ENCODE measurements around the gene ALPP. TPM values are rescaled to one million over a fixed set of nuclear protein-coding genes. Genes with fewer than 3 reads are reported as not detected.

The ALPP gene
- total RNA-seq, 1 experiment from 2014 or later, result 0.20 TPM

- no peak overlapping the region for H2AFZ ChIP-seq (ENCODE audit: low read length)
- H4K91ac ChIP-seq (ENCODE audit: insufficient read length, low read depth, low read length), result no peak overlapping the region
- H2BK15ac ChIP-seq (ENCODE audit: low read depth, low read length), result no peak overlapping the region
- H3T11ph ChIP-seq (ENCODE audit: low read length), result no peak overlapping the region
- H3K4me2 ChIP-seq (ENCODE audit: insufficient read depth, insufficient read length, low read length), result no peak overlapping the region
- Mint-ChIP-seq H3K36me3 (ENCODE audit: insufficient read depth in 1 of 3, low read depth in 3 of 3) (peaks cover 0 to 5% (median 3%) of the 10 kb centered on the region in 3 experiments; a peak in 3 of 7 replicates), H3K9me3 (peaks cover 0 to 8% of the 10 kb centered on the region in 2 experiments; a peak in 2 of 5 replicates), H3K4me3 (no peak overlapping the region), H3K27me3 (ENCODE audit: low read depth) (peaks cover 3% of the 10 kb centered on the region; the same call in 1 of the 2 replicates), H3K4me1 (peaks cover 2 to 7% of the 10 kb centered on the region in 2 experiments; a peak in 3 of 4 replicates), H3K27ac (peak overlapping the region in 1 of 3 experiments; percentile 52; a peak in 1 of 7 replicates)
- H2BK20ac ChIP-seq (ENCODE audit: low read depth, low read length, poor library complexity, severe bottlenecking), result no peak overlapping the region
- no peaks in the 10 kb centered on the region for H3K27me3 ChIP-seq (ENCODE audit: insufficient read depth, low read length)
- no peak overlapping the region for H3K14ac ChIP-seq (ENCODE audit: insufficient read depth, low read length)
- peak; percentile 25 for DNase-seq
- no peak overlapping the region for H3K27ac ChIP-seq (ENCODE audit: insufficient read length, low read depth, low read length)
- no peaks in the 10 kb centered on the region for H3K23me2 ChIP-seq (ENCODE audit: insufficient read length, low read depth, low read length, poor library complexity, severe bottlenecking)
- no peak overlapping the region for H3K4ac ChIP-seq (ENCODE audit: low read depth, low read length)
- no peaks in the 10 kb centered on the region for H4K20me1 ChIP-seq (ENCODE audit: control insufficient read depth, insufficient read depth, insufficient read length)
- no peaks in the 10 kb centered on the region for H3K4me1 ChIP-seq (ENCODE audit: insufficient read depth, low read length)
- no peak for TF ChIP-seq CTCF (conservative IDR thresholded peaks at IDR 0.05)
- H2BK120ac ChIP-seq (ENCODE audit: low read depth, low read length, poor library complexity, severe bottlenecking), result no peak overlapping the region
- no peak overlapping the region for H2AK5ac ChIP-seq (ENCODE audit: insufficient read length, low read length)
- H4K5ac ChIP-seq (ENCODE audit: insufficient read length, low read depth, low read length), result no peak overlapping the region
- no peak overlapping the region for H2BK5ac ChIP-seq (ENCODE audit: insufficient read length, low read length)
- no peak overlapping the region for H2BK12ac ChIP-seq (ENCODE audit: insufficient read length, low read depth, low read length)
- no peak overlapping the region for H4K8ac ChIP-seq (replicated peaks; ENCODE audit: insufficient read length, low read depth, low read length)
- WGBS (ENCODE audit: extremely low coverage, insufficient read length, low lambda C conversion rate), result no CpG with 5 or more reads among the region's 15 CpGs
- H3K18ac ChIP-seq (ENCODE audit: insufficient read length, low read depth, low read length), result no peak overlapping the region
- no peak overlapping the region for H3K56ac ChIP-seq (ENCODE audit: insufficient read length, low read depth, low read length)
- H3K9ac ChIP-seq (ENCODE audit: extremely low read depth, insufficient read length, low read length), result no peak overlapping the region
- H3K79me1 ChIP-seq (ENCODE audit: insufficient read depth, low read depth, low read length, poor library complexity, severe bottlenecking), result no peaks in the 10 kb centered on the region
- no peaks in the 10 kb centered on the region for H3K9me3 ChIP-seq (ENCODE audit: control insufficient read depth, low read depth, low read length)
- H3K79me2 ChIP-seq (ENCODE audit: insufficient read depth, low read length), result no peaks in the 10 kb centered on the region
- no peak overlapping the region for H3K23ac ChIP-seq (ENCODE audit: insufficient read length, low read depth, low read length)
Observed at GRCh38 chr2:232336241-232336736, 42.3 kb upstream of the ALPP start.

Measured in H9 (cell line).